ENCODE measurements around the gene FIGN.

Gene FIGN

DNA sequence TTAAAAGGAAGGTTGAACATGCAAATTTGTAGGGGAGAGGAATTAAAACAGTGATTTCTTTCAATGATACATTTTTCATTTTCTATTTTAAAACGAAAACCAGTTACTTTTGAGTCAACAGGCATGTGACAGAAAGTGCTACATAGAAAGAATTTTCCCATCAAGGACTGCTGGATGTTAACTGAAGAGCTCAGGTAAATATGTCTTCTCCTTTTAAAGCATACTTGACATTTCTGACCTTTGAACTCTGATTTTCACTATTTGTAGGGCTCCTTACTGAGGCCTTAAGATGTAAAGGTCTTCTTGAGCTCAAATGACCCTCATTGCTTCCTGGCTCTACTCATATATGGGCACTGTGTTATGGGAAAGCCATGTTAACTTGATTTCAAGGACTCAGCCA, 32.4 kb downstream of the FIGN start:
- DNase-seq, result no peak

DNA sequence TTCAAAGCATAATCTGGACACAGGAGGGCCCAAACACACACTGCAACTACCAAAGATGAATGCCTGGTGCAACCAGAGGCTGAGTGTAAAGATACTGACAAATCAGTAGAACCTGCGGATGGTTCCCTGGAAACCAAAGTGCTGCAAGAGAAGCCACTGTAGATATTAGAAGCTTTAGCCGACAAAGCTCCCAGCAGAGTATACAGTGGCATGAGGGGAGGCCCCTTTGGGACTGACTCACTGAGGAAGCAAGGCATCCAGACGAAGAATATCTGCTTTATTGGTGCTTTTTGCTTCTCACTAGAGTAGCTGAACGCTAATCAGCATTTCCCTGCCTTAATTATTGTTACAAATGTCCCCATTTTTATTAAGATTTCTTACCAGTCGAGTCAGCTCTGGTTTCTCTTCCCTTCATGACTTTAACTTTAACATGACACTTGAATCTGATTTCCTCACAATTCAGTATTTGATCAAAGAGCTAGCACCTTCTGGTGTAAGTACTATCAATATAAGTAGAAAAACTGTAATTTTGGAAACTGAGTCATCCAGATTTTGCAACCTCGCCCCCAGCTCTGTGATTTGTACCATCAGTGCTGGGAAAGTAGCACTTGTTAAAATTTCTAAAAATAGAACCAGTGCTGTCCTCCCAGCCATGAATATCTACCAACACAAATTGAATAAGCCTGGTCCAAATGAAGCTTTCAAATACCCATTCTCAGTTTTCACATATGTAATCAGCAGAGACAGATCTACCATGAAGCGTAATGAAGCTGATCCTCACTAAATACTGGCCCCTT, 34.2 kb downstream of the FIGN start:
- DNase-seq, result no peak

GRCh38 chr2:163698857-163699256, 37.0 kb downstream of the FIGN start:
- no peak for DNase-seq

DNA sequence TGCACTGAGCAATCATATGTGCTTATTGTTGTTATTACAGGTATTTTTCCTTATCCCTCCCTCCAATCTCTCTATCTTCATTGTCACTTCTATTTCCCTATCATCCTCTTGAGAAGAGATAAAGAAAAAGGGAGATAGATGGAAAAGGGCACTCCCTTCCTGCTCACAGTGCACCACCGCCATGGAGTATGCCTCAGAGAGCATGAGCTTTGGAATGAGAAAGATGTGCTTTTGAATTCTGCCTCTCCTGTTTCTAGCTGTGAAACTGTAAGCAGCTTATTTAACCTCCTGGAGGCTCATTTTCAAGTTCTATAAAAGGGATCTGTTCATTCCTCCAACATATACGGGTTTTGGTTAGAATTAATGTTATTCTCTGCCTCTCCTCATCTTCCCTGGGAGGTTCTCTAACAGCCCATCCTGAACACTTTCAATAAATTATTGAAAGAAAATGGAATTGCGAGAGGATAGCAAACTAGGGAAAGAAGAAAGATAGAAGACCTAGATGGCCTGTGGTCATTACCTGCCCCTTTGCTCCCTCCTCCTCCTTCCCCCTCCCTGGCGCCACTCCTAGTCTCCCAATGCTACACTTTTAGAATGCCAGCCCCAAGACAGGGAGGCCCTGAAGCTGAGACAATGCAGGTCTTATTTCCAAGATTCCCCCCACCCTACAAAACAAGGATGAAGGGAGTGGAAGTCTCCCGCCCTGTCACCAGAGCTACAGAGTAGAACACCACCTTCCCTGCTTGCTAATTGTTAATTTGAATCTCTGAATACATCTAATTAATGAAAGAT, 37.8 kb downstream of the FIGN start:
- DNase-seq, result no peak

DNA sequence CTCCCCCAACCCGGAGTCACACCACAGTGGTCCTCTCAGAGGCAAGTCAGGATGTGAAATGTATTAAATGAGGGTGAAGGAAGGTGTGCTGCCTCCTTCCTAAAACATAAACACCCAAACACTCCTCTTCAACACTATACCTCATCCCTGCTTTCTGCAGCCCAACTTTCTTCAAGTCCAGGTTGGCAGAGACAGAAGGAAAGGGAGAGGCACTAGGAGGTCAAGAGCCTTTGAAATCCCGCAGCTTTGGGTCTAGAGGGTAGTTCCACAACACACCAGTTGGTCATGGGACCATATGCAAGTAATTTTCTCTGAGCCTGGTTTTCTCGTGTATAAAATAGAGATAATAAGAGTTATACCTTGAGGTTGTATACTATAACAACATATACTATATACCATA, 38.4 kb downstream of the FIGN start:
- no peak for DNase-seq

DNA sequence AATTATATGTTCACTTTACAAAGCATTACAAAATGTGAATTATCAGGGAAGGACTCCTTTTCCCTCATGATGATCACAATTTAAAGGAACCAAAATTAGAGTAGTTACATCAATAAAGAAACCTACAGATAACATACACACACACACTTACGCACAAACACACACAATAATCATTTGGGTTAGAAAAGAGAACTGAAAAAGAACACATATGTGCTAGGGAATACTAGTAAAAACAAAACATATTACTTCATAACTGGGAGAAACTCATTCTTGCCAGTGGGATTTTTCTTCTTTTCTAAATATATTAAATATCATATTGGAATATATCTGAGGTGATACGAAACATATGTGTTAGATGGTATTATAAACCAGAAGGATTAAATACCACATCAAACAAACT, 42.3 kb downstream of the FIGN start:
- no peak for DNase-seq

DNA sequence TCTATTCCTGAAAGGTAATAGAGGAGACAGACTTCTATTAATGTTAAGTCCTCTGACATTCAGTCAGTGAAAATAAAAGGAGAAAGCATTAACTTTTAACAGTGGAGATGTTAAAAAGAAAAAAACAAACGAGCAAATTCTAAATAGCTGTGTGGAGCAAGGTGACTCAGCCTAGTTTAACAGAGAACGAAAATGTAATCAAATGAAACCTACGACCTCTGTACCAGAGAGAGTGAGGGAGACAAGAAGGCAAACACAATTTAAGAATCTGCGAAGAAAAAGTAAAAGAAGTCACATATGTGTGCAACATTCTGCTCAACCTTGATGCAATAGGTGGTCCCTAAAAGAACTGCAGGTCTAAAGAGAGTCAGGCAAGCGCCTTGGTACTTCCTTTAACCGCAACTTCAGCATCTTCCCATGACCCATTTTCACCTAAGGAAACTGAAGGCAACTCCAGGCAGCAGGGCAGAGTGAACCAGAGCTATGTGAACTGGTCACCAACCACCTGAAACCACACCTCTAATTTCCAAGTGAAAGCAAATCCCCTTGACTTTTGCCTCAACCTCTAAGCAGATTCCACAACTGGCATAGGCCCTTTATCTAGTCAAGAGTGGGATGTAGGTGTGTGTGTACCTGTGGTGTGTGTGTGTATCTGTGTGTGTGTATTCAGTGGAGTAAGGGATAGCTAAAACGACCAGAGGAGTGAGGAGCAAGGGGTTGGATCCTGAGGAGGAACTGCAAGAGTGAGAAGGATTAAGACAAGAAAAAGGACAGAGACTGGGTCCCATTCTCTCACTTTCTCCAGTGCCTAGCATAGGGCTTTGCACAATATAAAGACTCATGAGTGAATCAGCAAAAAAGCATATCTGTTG, 43.0 kb downstream of the FIGN start:
- DNase-seq, result no peak

DNA sequence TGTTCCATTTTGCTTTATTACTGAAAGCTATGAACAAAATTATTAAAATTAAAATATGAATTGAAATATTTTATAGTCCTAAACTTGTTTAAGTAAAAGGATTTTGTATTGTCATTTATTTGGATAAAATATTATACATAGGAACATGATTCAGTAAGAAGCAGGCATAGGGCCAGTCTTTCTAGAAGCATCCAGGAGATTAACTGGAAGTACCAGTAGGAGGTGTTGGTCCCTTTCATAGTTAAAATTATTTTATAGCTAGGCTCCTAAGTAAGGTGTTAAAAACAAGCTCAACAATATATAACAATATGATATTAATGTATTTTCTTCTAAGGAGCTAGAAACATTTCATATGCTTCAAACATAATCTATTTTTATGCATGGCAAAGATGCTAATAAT, 43.7 kb downstream of the FIGN start:
- no peak for DNase-seq

- no peak for DNase-seq
Measured at GRCh38 chr2:163690896-163691295, 44.9 kb downstream of the FIGN start.

DNA sequence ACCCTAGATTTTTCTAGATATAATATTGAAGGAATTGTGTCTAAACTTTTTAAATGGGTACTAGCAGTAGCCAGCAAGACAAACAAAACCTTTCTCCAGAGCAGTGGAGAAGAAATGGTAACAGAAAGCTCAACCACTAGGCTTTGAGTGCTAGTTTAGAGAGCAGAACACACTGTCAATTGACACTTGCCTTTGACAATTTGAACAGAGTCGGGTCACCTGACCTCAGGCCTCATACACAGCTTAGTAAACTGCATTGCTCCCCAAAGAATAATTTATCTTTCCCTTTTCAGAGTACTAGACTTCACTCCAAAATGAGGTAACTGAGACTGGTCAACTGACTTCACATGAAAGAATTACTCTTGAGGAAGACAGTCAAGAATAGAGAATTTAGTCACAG, 48.6 kb downstream of the FIGN start:
- DNase-seq, result no peak

DNA sequence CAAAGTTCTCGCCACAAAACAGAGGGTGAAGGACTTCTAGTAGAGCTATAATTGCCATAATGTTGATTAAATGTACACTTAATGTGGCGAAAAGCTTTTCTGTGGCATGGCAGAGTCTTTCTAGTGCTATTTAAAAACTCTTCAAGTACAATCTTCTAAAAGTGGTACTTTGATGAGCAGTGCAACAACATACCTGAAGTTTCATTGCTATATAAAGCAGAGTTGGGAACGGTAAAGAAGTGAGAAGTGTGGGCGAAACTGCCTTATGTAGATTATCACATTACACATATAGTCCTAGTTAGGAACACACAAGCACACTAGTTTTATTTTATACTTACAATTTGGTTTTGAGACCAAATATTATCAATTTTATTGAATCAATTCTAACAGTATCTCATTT, 49.5 kb downstream of the FIGN start:
- DNase-seq, result no peak

DNA sequence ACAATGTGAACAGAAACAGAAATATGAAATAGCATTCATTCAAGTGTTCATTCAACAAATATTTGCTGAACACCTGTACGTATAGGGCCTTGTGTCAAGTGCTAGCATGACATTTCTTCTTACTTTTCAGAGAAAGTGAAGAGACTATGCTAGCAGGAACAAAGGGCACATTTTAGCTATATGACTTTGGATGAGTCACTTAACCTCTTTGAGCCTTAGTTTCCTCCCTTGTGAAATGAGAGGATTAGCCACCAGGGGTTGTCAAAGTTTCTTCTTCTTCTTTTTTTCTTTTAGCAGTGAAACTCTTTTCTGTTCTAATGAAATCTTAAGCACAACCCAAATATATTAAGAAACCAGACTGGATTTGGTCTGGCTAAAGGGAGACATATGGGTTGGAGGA, 53.1 kb downstream of the FIGN start:
- DNase-seq, result no peak

GRCh38 chr2:163681745-163682144, 54.1 kb downstream of the FIGN start:
- DNase-seq, result no peak

- DNase-seq, result no peak
Measured at GRCh38 chr2:163675388-163675787, 60.4 kb downstream of the FIGN start.

DNA sequence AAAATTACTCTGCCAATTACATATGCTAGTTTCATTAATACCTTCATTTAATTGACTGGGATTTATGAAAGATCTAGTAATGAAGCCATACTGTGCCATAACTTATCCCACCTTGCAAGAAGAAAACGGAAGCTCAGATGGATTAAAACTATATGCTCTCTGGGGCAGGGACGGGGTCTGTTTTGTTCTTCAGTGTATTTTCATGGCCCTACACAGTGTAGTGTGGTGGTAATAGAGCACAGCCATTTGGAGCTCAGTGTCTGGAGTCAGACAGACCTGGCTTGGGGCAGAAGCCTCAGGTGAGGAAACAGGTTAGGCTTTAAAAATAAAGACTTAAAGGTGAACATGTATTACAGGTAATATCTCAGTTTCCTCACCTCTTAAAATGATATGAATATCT, 62.3 kb downstream of the FIGN start:
- no peak for DNase-seq

GRCh38 chr2:163670929-163671328, 64.9 kb downstream of the FIGN start:
- no peak for DNase-seq

DNA sequence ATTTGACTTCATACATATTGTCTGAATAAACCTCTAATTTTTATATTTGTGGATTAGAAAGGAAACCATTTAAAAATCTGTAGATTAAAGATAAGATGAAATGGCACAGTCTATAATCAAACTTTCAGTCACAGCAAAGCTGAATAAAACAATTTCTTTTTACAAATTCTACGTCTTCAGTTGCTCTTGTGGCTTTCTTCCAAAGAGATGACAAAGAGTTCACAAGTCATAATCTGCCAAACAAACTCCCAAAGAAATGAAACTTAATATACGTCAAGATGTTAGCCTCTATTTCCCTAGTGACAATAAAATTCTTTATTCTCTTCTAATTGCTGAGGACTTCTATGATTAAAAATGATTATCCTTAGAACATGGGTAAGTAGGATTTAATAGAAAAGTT, 66.3 kb downstream of the FIGN start:
- no peak for DNase-seq

- no peak for DNase-seq
Measured at GRCh38 chr2:163667064-163667887, 68.5 kb downstream of the FIGN start.

- no peak for DNase-seq
Measured at GRCh38 chr2:163665817-163666216, 70.0 kb downstream of the FIGN start.

GRCh38 chr2:163665051-163665450, 70.8 kb downstream of the FIGN start:
- no peak for DNase-seq

DNA sequence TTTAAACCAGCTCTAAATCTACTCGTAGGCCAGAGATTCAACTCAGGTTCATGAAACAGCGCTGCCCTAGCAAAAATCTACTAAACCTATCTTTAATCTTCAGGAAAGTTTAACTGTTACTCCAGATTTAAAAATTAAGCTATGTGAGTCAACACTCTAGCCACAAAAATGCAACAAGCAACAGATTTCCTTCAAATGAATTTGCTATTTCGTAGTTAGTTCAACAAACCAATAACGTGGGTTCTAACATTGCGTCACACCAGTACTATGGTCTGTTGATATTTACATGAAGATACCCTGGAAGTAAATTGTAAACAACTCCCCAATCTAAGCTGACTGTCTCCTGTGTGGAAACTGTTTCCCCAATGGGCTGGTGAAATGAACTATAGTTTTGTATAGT, 71.2 kb downstream of the FIGN start:
- DNase-seq, result no peak

- no peak for DNase-seq
Measured at GRCh38 chr2:163662141-163662780, 73.5 kb downstream of the FIGN start.
